Femur (tissue), 1 donor: ENCODE data around the gene PABPC1L.

Experiments used
- DNase-seq: peaks from one replicate; pipeline ENCODE4 v3.0.0-alpha.2; 2017

The PABPC1L gene

GRCh38 chr20:44901974-44902373, 7.9 kb upstream of the PABPC1L start:
- no peak for DNase-seq

DNA sequence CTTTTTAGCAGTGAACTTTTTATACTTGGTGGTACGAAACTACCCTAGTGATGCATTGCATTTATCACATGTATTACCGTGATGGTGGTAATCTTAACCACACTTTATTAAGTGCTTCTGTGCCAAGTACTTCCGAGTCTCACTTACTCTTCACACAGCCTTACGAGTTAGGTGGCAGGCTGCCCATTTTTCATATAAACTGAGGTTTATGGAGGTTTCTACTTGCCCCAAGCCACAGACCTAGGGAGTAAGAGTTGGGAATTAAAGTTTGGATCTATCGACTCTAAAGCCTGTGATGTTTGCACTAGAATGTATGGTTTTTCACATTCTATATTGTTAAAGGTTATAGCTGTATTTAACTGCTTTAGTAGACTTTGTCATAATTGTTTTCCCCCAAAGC, 5.5 kb upstream of the PABPC1L start:
- no peak for DNase-seq

GRCh38 chr20:44908987-44909871, 631 bp upstream of the PABPC1L start:
- no peak for DNase-seq

- DNase-seq, result no peak
Observed at GRCh38 chr20:44910690-44911262, 916 bp downstream of the PABPC1L start.

GRCh38 chr20:44911264-44911921, 1.5 kb downstream of the PABPC1L start:
- DNase-seq, result peak; percentile 44

- no peak for DNase-seq
Observed at GRCh38 chr20:44912189-44912588, 2.3 kb downstream of the PABPC1L start.

- no peak for DNase-seq
Observed at GRCh38 chr20:44914924-44915323, 5.1 kb downstream of the PABPC1L start.

GRCh38 chr20:44916586-44916985, 6.7 kb downstream of the PABPC1L start:
- no peak for DNase-seq

DNA sequence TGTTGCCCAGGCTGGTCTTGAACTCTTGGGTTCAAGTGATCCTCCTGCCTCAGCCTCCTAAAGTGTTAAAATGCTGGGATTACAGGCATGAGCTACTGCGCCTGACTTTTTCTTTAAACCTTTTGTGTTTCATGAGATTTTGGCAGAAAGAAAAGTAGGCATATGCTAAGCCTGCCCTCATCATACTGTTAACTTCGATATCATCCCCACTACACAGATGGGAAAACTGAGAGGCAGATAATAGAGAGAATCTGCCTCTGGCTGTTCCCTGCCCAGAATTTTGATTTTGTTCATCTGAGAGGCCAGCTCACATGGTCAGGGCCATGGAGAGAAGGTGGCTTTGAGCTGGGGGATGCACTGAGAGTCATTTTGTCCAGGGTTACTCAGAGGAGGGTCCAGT, 7.5 kb downstream of the PABPC1L start:
- no peak for DNase-seq

DNA sequence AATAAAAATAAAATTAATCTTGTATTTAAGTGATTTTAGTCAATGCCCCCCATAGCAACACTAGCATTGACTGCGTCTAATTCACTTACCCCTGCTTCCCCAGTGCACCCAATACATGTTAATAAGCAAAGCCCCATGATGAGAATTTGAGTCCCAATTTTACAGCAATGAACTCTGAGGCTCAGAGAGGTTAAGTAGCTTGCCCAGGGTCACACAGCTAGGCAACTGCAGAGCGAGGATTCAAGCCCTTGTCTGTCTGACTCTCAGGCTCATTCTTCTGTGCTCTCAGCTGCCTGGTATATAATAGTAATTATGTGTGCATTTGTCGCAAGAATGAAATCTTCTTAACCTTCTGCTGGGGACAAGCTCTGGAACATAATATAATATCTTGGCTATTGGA, 8.5 kb downstream of the PABPC1L start:
- DNase-seq, result no peak

GRCh38 chr20:44918761-44919160, 8.9 kb downstream of the PABPC1L start:
- no peak for DNase-seq

DNA sequence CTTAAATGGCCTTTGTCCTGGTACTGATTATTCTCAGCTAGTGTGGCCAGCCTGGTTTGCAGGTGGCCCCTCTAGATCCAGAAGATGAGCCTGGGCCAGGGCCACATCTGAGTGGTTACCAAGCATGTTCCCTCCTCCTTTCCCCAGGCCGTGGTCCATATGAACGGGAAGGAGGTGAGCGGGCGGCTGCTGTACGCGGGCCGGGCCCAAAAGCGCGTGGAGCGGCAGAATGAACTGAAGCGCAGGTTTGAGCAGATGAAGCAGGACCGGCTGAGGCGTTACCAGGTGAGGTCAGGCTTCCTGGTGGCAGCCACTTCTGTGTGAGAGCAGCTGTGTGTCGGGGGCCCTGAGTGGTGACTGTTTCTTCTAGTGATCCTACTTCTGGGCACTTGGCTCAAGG, 11.6 kb downstream of the PABPC1L start:
- DNase-seq, result no peak

DNA sequence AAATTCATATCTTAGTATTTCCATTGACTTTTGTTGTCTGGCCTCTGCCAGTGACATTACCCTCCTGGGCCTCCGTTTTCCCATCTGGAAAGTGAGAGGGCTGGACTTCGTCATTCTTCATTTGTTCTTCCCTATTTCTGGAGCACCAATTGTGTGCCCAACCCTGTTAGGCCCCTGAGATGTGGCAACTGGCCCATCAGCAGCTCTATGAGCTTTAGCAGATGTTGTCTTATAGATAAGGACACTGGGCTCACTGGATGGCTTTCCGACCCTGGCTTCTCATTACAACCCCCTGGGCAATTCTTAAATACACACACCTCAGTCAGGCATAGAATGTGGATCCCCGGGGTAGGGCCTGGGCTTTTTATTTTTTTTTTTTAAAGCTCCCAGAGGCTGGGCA, 14.7 kb downstream of the PABPC1L start:
- no peak for DNase-seq

GRCh38 chr20:44928595-44928994, 18.7 kb downstream of the PABPC1L start:
- DNase-seq, result no peak

DNA sequence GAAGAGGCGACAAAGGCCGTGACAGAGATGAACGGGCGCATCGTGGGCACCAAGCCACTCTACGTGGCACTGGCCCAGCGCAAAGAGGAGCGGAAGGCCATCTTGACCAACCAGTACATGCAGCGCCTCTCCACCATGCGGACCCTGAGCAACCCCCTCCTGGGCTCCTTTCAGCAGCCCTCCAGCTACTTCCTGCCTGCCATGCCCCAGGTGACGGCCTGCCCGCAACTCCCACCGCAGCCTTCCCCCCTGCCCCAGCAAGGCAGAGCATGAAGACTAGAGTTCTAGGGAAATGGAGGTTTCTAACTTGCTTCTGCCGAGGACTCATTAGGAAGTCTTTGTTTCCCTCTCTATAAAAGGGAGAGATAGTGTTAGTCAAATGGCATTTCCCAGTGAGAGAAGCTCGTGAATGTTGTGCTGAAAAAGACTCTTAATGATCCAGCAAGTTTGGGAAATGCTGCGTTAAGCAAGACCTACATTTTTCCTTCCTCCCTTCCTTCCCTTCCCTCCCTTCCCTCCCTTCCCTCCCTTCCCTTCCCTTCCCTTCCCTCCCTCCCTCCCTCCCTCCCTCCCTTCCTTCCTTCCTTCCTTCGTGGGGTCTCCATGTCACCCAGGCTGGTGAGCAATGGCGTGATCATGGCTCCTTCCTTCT, 20.8 kb downstream of the PABPC1L start:
- no peak for DNase-seq

DNA sequence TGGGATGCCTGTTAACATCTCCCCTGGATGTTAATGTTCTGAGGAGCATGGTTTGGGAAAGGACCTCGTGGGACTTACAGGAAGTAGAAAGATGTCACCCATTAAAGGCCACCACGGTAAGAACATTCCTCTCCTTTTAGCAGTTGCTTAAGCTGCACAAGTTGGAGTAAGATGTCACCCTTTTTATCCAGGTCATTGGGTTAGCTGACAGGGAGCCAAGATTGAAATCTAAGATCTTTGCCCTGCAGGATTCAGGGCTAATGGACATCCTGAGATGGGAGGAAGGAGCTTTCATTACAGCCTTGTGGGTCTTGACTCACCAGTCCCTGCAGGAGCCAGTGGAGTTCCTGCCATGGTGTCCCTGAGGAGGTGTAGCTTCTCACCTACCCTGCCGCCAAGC, 22.1 kb downstream of the PABPC1L start:
- no peak for DNase-seq

DNA sequence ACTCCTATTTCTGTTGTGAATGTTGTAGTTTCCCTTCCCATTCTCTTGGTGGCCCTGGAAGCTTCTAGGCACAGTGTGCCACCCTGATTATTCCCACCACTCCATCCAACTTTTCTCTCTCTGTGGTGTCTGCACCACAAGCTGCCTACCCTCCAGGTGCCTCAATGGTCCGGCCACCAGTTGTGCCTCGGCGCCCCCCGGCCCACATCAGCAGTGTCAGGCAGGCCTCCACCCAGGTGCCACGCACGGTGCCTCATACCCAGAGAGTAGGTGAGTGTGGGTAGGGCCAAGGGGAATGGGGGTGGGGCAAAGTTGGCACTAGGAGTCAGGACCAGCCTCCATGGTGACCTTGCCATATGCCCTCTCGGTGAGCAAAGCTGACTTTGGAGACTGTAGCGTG, 23.1 kb downstream of the PABPC1L start:
- DNase-seq, result no peak

DNA sequence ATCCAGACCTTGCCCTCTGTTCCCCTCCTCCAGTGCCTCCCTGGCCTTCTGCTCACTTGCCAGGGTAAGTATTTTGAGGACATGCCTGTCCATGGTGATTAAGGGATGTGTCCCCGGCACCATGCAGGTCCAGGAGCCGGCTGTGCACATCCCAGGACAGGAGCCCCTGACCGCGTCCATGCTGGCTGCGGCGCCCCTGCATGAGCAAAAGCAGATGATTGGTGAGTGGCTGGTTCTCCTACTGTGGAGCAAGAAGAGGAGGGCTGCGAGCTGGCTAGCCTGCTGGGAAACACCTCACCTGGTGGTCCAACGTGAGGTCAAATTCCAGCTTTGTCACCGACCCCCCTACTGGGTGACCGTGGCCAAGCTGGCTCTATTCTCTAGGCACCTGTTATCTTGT, 26.6 kb downstream of the PABPC1L start:
- DNase-seq, result no peak

- DNase-seq, result no peak
Observed at GRCh38 chr20:44938637-44939036, 28.8 kb downstream of the PABPC1L start.

GRCh38 chr20:44941120-44941691, 31.3 kb downstream of the PABPC1L start:
- no peak for DNase-seq

GRCh38 chr20:44942264-44942973, 32.6 kb downstream of the PABPC1L start:
- no peak for DNase-seq

- DNase-seq, result no peak
Observed at GRCh38 chr20:44943828-44944227, 34.0 kb downstream of the PABPC1L start.

DNA sequence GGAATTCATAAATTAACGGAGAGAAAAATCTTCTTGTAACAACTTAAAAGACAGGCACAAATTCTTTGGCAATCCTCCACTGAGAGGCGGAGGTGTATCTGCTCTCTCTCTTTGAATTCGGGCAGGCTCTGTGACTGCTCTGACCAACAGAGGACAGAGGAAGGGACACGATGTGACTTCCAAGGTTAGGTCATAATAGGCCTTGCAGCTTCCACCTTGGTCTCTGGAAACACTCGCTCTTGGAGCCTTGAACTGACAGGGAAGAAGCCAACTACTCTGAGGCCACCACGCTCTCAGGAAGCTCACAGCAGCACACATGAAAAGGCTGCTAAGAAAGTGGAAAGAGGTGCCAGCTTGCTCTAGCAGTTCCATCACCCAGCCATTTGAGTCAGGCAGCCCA, 35.4 kb downstream of the PABPC1L start:
- no peak for DNase-seq
